HG02678 (cell line): ENCODE data around the gene TMPO.
"Not testable (repeated sequence)": the region's sequence is repeated elsewhere in the genome, so short reads cannot be mapped to it uniquely, and the experiment has no call there.

Experiments used
- ATAC-seq: cut with Tn5 transposase; IDR thresholded peaks from one replicate; pipeline ENCODE4 v1.9.1; 2021; ENCODE audit warnings: mild to moderate bottlenecking, moderate library complexity; ENCODE audit not compliant: unreplicated experiment

TMPO gene, protein sequence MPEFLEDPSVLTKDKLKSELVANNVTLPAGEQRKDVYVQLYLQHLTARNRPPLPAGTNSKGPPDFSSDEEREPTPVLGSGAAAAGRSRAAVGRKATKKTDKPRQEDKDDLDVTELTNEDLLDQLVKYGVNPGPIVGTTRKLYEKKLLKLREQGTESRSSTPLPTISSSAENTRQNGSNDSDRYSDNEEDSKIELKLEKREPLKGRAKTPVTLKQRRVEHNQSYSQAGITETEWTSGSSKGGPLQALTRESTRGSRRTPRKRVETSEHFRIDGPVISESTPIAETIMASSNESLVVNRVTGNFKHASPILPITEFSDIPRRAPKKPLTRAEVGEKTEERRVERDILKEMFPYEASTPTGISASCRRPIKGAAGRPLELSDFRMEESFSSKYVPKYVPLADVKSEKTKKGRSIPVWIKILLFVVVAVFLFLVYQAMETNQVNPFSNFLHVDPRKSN

DNA sequence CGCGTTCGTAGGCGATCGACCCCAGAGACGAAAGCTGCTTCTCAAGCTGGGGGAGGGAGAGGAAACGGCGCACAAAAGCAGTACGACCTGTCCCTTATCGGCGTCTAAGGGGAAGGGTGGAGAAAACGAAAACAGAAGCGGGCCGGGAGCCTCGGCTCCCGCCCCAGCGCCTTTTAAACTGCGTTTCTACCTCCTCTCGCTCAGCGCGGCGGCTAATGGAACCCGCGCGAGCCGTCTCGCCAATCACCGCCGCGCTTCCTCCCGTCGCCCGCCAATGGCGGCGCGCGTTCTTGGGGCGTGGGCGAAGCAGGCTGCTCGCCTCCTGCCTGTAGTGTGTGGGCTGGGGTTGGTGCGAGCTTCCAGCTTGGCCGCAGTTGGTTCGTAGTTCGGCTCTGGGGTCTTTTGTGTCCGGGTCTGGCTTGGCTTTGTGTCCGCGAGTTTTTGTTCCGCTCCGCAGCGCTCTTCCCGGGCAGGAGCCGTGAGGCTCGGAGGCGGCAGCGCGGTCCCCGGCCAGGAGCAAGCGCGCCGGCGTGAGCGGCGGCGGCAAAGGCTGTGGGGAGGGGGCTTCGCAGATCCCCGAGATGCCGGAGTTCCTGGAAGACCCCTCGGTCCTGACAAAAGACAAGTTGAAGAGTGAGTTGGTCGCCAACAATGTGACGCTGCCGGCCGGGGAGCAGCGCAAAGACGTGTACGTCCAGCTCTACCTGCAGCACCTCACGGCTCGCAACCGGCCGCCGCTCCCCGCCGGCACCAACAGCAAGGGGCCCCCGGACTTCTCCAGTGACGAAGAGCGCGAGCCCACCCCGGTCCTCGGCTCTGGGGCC lies at the start of gene TMPO:
TSS of gene TMPO (plus strand) at position 304 of the 824 bp plus-strand sequence. CDS start at position 582, 278 bp downstream.
- peak; percentile 82 for ATAC-seq

DNA sequence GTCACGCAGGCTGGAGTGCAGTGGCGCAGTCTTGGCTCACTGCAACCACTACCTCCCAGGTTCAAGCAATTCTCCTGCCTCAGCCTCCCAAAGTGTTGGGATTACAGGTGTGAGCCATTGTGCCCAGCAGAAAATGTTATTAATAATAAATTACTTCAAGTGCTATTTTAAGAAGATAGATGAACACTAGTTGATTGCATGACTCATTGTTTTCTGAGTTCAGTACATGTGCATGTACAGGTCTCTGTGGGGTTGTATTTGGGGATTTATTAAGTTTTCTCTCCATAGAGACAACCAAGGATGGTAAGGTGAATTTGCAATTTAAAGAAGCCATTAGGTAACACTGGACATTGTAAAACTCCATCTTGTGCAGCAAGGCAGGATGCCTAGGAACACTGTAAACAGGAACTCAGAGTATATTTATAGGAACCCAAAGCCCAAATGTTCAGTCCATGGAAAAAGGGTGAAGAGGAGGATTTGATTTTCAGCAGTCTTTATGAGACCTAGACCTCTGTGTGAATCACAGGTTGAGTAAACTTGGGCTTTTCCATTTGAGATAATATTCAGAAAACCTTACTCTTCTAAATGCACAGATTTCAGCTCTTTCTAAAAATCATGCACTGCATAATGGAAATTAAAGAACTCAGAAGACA lies 49.3 kb upstream of the TMPO start:
- ATAC-seq = no peak

DNA sequence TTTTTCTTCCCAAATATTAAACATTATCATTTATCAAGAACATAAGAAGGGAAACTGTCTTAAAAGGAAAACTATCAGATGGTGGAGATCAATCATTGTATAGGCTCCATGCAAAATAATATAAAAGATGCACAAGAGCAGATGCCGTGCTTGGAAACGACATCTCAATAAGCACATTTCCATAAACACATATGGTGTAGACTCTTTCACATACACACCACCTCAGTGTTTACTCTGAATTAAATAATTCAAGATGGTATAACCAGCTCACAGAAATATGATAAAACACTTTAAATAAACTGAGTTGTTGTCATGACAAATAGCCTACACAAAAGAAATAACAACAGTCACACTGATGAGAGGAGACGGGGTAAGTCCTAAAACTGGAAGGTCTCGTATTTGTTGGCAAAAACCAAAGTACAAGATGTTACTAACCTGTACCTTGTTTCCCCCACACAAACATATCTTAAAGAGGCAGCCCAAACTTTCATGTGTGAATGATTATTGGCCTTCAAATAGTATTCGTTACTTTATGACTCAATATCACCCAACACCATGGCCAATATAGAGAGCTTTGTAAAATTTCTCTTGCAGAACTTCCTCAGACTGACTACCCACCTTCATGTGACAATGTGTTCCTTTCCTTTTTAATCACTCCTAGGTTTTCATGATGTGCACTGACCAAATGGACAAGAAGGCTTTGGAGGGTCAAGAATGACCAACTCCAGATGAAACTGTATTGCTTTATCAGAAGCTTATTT lies 48.6 kb upstream of the TMPO start:
- ATAC-seq = no peak

DNA sequence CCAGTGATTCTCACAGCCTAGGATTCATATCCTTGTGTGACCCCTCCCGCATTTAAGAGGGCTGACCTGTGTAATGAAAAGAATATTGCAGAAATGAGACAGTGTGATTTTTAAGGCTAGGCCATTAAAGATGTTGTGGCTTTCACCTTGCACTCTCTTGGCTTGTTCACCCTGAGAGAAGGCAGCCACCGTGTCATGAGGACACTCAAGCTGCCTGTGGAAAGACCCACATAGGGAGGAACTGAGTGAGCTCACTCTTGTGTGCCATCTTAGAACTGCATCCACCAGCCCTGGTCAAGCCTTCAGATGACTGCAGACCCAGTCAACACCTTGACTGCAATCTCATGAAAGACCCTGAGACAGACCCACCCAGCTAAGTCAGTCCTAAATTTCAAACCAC lies 46.3 kb upstream of the TMPO start:
- ATAC-seq = no peak

DNA sequence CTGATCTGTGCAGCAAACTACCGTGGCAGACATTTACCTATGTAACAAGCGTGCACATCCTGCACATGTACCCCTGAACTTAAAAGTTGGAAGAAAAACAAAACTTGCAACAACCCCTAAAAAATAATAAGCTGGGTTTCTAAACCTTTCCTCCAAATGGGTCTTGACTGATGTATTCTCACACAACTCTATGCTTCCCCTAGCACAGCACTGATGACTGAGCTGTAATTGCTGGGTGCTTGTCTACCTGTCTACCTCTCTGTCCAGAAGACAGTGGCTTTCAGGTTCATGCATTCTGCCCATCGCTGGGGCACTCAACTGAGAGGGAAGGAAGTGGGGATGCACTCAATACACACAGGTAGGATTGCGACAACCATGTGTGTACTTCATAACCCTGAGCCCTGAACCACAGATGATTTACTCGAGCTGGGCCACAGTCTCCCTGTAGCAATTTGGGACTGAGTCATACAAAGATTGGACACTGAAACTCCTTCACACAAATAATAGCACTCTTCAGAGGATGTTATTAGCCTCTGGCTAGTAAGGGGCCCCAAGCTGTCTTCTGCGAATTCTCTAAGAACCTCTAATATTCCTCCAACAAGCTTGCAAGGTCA lies 44.8 kb upstream of the TMPO start:
- ATAC-seq = no peak

DNA sequence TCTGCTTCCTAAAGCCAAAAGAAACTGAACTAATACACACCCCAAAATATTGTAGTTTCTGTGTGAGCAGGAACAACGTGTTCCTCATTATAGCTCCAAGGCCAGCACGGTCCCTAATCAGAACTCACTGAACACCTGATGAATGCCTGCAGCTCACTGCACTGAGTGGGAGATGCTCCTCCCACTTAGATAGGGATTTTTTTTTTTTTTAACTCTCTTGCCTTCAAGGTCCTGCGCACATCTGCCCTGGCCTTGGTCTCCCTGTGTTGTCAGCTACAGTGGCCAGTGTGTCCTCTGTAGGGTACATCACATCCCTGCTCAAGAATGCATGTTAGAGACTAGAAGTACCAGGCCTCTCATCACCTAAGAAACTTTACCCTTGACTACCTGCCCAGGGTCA lies 44.3 kb upstream of the TMPO start:
- no peak for ATAC-seq

DNA sequence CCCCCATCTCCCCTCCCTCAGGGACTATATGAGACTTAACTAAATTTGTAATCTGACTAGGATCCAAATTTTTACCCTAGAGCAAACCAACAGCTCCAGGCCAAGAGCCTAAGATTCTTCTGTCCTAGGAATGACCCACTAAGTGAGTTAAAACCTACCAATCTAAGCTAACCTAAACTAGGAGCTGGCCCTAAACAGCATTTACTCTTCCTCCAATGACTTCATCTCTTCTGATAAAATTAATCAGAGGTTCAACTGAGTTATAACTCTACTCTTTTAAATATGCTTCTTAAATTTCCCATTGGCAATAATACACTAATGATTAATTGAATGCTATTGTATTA lies 39.9 kb upstream of the TMPO start:
- ATAC-seq = no peak

DNA sequence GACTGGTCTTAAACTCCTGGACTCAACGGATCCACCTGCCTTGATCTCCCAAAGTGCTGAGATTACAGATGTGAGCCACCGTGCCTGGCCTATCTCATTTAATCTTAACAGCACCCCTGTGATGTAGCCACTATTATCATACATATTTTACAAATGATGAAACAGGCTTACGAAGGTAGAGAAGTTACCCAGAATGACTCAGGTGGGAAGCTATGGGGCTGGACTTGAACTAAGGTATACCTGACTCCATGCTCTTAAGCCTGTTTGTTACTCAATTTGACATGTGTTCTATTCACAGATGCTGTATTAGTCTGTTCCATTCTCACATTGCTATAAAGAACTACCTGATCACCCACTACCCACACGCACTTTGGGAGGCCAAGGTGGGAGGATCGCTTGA lies 36.8 kb upstream of the TMPO start:
- no peak for ATAC-seq

DNA sequence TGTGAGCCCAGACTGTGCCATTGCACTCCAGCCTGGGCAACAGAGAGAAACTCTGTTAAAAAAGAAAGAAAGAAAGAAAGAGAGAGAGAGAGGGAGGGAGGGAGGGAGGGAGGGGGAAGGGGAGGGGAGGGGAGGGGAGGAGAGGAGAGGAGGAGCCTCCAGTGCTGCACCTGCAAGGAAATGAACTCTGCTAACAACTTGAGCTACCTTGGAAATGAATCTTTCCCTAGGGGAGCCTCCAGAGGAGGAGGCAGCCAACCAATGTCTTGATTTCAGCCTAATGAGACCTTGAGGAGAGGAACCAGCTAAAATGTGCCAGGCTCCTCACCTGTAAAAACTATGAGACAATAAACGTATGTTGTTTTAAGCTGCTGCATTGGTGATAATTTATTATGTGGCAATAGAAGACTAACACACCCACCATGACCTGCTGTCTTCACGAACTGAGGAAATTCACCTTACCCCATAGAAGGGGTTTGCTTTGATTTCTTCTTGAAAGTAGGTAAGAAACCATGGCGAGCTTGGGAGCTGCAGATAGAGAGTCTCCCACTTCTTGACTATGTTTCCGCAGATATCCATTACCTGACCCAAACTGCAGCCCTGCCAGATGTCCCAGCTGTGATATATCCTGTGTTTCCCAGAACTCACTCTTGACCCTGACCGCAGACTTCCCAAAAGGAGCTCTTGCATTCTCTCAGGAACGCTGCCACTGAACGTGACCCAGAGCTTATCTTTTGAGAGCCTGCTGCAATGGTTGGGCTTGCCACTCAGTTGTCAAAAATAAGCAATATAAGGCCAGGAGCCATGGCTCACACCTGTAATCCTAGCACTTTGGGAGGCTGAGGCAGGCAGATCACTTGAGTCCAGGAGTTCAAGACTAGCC lies 31.5 kb upstream of the TMPO start:
- no peak for ATAC-seq

DNA sequence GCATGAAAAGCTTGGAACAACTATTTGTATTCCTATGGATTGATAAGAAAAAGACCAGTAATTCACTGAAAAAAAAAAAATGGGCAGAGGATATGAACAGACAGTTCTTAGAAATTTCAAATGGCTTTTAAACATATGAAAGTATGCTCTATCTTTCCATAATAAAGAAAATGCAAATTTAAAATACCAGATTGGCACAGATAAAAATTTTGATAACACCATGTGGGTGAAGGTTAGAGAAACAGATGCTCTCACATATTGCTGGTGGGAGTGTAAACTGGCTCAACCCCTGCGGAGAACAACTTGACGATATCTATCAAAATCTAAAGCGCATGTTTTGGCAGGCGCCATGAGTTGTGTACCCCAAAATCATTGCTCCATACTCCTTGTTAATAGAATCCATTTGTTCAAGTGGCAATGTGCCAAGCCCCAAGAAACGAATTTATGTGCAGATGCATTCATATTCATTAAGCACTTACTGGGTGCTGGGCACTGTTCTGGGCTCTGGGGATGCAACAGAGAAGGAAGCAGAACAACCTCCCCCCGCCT lies 29.5 kb upstream of the TMPO start:
- no peak for ATAC-seq

DNA sequence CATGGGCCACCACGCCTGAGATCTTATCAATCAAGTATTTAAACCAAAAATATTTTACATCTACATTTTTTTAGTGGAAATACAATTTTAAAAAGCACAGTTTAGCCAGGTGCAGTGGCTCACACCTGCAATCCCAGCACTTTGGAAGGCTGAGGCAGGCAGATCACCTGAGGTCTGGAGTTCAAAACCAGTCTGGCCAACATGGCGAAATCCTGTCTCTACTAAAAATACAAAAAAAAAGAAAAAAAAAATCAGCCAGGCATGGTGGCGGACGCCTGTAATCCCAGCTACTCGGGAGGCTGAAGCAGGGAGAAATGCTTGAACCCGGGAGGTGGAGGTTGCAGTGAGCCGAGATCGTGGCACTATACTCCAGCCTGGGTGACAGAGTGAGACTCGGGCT lies 27.0 kb upstream of the TMPO start:
- not testable (repeated sequence) for ATAC-seq

DNA sequence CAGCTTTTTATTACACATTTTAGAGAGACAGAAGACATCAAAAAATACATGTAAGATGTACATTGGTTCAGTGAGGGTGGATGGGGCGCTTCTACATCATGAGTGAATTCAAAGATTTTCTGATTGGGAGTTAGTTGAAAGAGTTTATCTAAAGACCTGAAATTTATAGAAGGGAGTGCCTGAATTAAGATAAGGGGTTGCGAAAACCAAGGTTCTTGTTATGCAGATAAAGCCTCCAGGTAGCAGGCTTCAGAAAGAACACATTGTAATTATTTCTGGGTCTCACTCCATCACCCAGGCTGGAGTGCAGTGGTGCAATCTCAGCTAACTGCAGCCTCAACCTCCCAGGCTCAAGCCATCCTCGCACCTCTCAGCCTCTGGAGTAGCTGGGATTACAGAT lies 26.2 kb upstream of the TMPO start:
- ATAC-seq = no peak

DNA sequence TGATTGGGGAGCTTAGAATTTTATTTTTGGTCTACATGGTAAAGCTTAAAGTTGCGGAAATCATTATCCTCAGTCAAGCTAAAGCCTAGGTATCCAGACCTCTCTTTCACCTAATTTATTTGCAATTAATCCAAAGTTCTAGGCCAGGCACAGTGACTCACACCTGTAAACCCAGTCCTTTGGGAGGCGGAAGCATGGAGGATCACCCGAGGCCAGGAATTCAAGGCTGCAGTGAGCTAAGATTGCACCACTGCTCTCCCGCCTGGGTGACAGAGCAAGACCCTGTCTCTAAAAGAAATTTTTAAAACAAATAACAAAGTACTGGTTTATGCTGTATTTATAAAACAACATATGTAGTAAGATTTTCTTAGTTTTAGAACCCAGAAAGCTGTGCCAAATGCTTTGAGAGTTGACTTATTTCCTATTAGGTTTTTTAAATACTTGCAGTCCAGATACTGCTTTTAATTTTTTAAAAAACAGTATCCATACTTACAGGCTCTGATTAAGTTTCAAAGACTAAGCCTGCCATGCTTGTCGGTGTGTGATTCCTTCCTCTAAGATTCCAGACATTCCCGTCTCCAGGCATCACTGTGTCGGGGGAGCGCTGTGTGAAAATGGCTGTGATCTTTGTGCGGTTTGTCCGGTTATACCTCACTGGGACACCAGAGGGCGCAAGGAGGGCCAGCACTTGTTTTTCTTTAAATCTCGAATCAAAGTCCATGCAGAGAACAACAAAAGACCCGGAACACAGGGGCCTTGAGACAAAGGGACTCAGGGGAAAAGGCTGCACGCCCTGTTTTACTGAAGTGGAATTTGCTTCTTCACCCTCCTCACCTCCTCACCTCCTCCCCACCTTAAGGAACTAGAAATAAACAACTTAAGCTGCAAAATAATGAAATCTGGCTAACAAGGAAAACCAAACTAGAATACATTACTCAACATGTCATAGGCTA lies 24.6 kb upstream of the TMPO start:
- ATAC-seq = peak; percentile 89

DNA sequence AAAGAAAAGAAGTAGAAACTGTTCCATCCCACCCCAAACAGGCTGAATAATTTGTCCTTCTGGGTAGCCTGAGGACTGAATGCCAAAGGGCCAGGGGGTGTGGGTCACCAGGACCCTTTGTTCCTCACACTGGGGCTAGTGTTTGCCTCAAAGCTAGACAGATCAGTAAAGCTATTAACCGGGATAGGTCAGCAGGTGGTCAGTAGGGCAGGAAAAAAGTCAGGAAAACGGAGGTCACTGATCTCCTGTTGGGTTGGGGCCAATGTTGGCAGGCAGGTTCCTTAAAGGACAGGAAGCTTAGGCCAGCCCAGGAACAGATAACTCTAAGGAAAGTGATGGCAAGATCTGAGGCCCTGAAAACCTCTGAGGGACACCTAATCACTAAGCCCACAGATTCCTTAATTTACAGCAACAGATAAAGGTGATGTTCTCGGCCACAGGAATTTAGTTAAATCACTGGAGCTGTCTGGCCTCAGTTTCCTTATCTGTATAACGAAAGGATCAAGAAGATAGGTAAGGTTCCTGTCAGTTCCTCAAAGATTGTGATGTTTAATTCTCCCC lies 22.7 kb upstream of the TMPO start:
- no peak for ATAC-seq

DNA sequence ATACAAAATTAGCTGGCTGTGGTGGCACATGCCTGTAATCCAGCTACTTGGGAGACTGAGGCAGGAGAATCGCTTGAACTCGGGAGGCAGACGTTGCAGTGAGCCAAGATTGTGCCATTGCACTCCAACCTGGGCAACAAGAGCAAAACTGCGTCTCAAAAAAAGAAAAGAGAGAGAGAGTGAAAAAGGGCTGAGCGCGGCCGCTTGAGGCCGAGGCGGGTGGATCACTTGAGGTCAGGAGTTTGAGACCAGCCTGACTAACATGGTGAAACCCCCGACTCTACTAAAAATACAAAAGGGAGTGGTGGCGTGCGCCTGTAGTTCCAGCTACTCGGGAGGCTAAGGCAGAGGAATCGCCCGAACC lies 14.1 kb upstream of the TMPO start:
- not testable (repeated sequence) for ATAC-seq

DNA sequence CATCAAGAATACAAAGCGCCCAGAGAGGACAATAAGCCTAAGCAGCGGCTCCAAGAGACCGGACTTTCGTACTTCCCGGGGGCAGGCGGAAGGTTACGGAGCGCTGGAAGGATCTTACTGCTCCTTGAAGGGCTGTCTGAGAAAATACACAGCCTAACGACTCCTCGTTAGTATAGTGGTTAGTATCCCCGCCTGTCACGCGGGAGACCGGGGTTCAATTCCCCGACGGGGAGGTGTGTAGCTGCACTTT lies 12.1 kb upstream of the TMPO start:
- ATAC-seq = peak; percentile 63

DNA sequence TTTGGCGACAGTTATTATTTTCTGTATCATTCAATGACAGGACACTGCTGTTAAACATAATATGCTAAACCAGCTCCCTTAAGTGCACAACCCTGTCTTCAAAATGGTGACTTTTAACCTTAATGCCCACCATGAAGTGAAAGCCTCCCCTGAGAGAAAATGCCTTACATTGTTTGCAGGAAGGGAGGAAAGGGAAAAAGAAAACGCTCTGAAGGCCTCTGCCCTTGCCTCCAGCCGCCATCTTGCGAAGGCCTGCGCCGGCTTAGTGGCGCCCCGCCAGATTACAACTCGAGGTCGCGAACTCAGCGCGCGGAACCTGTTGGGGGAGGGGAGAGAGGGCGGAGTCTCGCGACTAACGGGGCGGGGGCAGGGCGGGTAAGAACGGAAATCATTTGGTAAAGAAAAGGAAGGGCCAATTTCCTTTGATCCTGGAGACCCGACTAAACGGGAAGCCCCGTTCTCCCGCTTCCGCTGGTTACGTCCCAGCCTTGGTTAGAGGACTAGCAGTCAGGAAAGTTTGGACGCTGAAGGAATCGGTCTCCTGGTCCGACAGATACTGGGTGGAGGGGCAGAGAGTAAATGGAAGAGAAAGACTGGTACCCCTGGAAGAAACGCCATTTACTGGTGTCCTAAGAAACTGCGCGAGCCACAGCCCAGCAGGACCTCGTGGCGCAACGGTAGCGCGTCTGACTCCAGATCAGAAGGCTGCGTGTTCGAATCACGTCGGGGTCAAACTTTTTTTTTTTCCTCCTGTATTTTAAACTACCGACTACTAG lies 11.6 kb upstream of the TMPO start:
- ATAC-seq = peak; percentile 71

DNA sequence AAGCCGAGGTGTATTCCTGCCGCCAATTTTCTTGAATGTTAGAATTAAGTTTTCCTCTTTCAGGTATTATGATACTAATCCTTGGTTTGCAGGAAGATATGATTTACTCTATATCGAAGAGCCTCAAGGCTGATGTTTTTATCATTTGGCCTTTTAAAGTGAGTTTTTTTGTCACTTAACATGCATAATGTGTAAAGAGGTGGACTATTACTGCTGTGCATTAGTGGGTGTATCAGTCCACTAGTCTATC lies 11.1 kb upstream of the TMPO start:
- ATAC-seq = peak; percentile 6
